MM.1S (cell line): ENCODE data around the gene TPD52L1.

Experiments
- DNase-seq: peaks from one replicate; pipeline ENCODE4 v3.0.0-alpha.2; 2015
- H2AFZ ChIP-seq: fragments of 300-600 bp; sonication (generic); 2 replicates; pipeline ENCODE4 v1.6.0; 2016; ENCODE audit warnings: antibody characterized with exemption, low read length
- H3F3A ChIP-seq: fragments of 300-600 bp; sonication (generic); 2 replicates; pipeline ENCODE4 v1.6.1; 2016; ENCODE audit warnings: mild to moderate bottlenecking, antibody characterized with exemption, low read length, moderate library complexity, mixed read lengths; ENCODE audit not compliant: insufficient read depth
- H3K27ac ChIP-seq: fragments of 300-600 bp; sonication (generic); 2 replicates; pipeline ENCODE4 v1.5.1; 2016; ENCODE audit warnings: mild to moderate bottlenecking, low read length
- H3K27me3 ChIP-seq: fragments of 300-600 bp; sonication (generic); replicated peaks from 2 replicates; pipeline ENCODE4 v1.6.0; 2016; ENCODE audit warnings: low read length; ENCODE audit not compliant: insufficient read depth
- H3K36me3 ChIP-seq: fragments of 300-600 bp; sonication (generic); replicated peaks from 2 replicates; pipeline ENCODE4 v1.6.1; 2016; ENCODE audit warnings: mild to moderate bottlenecking, low read length, mixed read lengths; ENCODE audit not compliant: insufficient read depth
- H3K4me1 ChIP-seq: fragments of 300-600 bp; sonication (generic); 2 replicates; pipeline ENCODE4 v1.6.1; 2016; ENCODE audit warnings: low read length, mixed read lengths
- H3K4me2 ChIP-seq: fragments of 300-600 bp; sonication (generic); 2 replicates; pipeline ENCODE4 v1.6.0; 2016; ENCODE audit warnings: low read depth, low read length
- H3K4me3 ChIP-seq: fragments of 300-600 bp; sonication (generic); 2 replicates; pipeline ENCODE4 v1.5.1; 2016; ENCODE audit warnings: low read length, mixed read lengths
- H3K79me2 ChIP-seq: fragments of 300-600 bp; sonication (generic); 2 replicates; pipeline ENCODE4 v1.6.1; 2016; ENCODE audit warnings: mixed run types, low read length, mixed read lengths
- H3K9ac ChIP-seq: fragments of 300-600 bp; sonication (generic); 2 replicates; pipeline ENCODE4 v1.6.1; 2016; ENCODE audit warnings: low read length, mixed read lengths
- H3K9me2 ChIP-seq: fragments of 300-600 bp; sonication (generic); replicated peaks from 2 replicates; pipeline ENCODE4 v1.6.1; 2016; ENCODE audit warnings: mild to moderate bottlenecking, low read length, mixed read lengths; ENCODE audit not compliant: insufficient read depth
- H3K9me3 ChIP-seq: fragments of 300-600 bp; sonication (generic); replicated peaks from 2 replicates; pipeline ENCODE4 v1.6.1; 2016; ENCODE audit warnings: mild to moderate bottlenecking, low read length, mixed read lengths; ENCODE audit not compliant: insufficient read depth
- H4K20me1 ChIP-seq: fragments of 300-600 bp; sonication (generic); 2 replicates; pipeline ENCODE4 v1.6.1; 2016; ENCODE audit warnings: mild to moderate bottlenecking, low read length, moderate library complexity, mixed read lengths; ENCODE audit not compliant: insufficient read depth
- EZH2 ChIP-seq: fragments of 300-600 bp; sonication (generic); optimal IDR thresholded peaks from 2 replicates; pipeline ENCODE3; 2017; ENCODE audit warnings: low read depth, mild to moderate bottlenecking, antibody characterized with exemption, low read length, mixed read lengths
- EZH2phosphoT487 ChIP-seq: fragments of 300-600 bp; sonication (generic); IDR thresholded peaks from 2 replicates; pipeline ENCODE4 v1.6.1; 2018; ENCODE audit warnings: antibody characterized with exemption, low read length
- TF ChIP-seq, protein P1 (sequence below): fragments of 300-600 bp; sonication (generic); IDR thresholded peaks from 2 replicates; pipeline ENCODE4 v1.5.1; 2016; ENCODE audit warnings: antibody characterized with exemption, low read length, mixed read lengths

TPD52L1 gene

GRCh38 chr6:125142618-125143017 is 11.0 kb upstream of the TPD52L1 start:
- H3K9me2 ChIP-seq = no peaks in the 10 kb centered on the region
- H3K4me2 ChIP-seq = no peak overlapping the region
- no peak overlapping the region for H2AFZ ChIP-seq
- no peak for DNase-seq
- no peaks in the 10 kb centered on the region for H3K4me1 ChIP-seq
- H3K4me3 ChIP-seq = no peak overlapping the region
- H3F3A ChIP-seq = no peaks in the 10 kb centered on the region
- H3K27me3 ChIP-seq = no peaks in the 10 kb centered on the region
- no peak overlapping the region for H3K27ac ChIP-seq
- H3K9ac ChIP-seq = no peak overlapping the region
- H3K36me3 ChIP-seq = no peaks in the 10 kb centered on the region
- H4K20me1 ChIP-seq = no peaks in the 10 kb centered on the region
- H3K9me3 ChIP-seq = no peaks in the 10 kb centered on the region
- TF ChIP-seq EZH2phosphoT487 = no peak
- TF ChIP-seq, protein P1, sequence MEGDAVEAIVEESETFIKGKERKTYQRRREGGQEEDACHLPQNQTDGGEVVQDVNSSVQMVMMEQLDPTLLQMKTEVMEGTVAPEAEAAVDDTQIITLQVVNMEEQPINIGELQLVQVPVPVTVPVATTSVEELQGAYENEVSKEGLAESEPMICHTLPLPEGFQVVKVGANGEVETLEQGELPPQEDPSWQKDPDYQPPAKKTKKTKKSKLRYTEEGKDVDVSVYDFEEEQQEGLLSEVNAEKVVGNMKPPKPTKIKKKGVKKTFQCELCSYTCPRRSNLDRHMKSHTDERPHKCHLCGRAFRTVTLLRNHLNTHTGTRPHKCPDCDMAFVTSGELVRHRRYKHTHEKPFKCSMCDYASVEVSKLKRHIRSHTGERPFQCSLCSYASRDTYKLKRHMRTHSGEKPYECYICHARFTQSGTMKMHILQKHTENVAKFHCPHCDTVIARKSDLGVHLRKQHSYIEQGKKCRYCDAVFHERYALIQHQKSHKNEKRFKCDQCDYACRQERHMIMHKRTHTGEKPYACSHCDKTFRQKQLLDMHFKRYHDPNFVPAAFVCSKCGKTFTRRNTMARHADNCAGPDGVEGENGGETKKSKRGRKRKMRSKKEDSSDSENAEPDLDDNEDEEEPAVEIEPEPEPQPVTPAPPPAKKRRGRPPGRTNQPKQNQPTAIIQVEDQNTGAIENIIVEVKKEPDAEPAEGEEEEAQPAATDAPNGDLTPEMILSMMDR = no peak
- H3K79me2 ChIP-seq = no peaks in the 10 kb centered on the region

- H3K9me2 ChIP-seq = no peaks in the 10 kb centered on the region
- H3K27ac ChIP-seq = no peak overlapping the region
- H3K9ac ChIP-seq = no peak overlapping the region
- H4K20me1 ChIP-seq = no peaks in the 10 kb centered on the region
- DNase-seq = no peak
- H3K9me3 ChIP-seq = no peaks in the 10 kb centered on the region
- no peaks in the 10 kb centered on the region for H3K36me3 ChIP-seq
- no peaks in the 10 kb centered on the region for H3K27me3 ChIP-seq
- TF ChIP-seq EZH2phosphoT487 = no peak
- TF ChIP-seq EZH2 = no peak
- TF ChIP-seq, protein P1 = no peak
- no peak overlapping the region for H3K4me3 ChIP-seq
- no peak overlapping the region for H2AFZ ChIP-seq
- no peaks in the 10 kb centered on the region for H3K4me1 ChIP-seq
- no peaks in the 10 kb centered on the region for H3K79me2 ChIP-seq
- H3K4me2 ChIP-seq = no peak overlapping the region
- no peaks in the 10 kb centered on the region for H3F3A ChIP-seq
Observed at GRCh38 chr6:125144822-125145221, 8.8 kb upstream of the TPD52L1 start.

DNA sequence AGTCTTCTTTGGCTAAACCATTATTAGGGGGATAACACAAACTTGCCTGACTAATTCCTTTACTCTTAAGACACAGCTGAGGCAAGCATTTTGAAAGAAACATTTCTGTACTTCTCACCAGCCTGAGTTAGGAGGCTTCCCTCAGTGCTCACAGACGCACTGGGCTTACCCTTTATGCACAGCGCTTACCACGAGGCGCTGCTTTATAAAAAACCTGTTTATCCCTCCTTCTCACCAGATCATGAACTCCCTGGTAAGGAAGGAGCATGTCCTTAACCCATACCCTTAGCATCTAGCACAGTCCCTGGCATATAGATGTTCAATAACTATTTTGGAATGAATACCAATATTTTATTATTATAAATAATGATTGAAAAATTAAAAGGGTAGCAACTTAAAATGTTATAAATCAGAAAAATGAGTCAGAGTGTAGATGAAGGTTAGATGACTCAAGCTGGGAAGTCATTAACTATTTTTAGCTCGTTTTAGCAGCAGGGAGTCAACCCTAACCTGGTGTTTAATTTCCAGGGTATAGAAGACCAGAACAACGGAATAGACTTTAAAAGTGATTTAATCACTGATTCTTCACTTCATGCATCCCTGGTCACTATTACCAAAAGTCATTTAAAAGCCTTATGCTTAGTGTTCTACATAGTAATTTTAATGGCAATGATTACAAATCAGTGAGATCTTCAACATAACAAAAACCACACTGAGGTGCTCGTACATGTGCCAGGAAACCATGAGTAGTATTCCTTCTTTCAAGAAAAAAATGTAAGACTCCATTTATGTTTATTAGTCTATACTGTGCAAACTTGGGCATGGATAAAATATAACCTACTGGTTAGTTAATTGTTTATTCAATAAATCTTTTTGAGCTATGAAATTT is 4.1 kb upstream of the TPD52L1 start:
- Histone ChIP-seq H3K4me2 (no peak overlapping the region), H3F3A (no peaks in the 10 kb centered on the region), H3K36me3 (no peaks in the 10 kb centered on the region), H3K4me3 (no peak overlapping the region), H3K79me2 (no peaks in the 10 kb centered on the region), H3K27me3 (no peaks in the 10 kb centered on the region), H3K9me3 (no peaks in the 10 kb centered on the region), H3K9me2 (no peaks in the 10 kb centered on the region), H3K4me1 (no peaks in the 10 kb centered on the region), H3K9ac (no peak overlapping the region), H4K20me1 (no peaks in the 10 kb centered on the region), H2AFZ (no peak overlapping the region), H3K27ac (no peak overlapping the region)
- TF ChIP-seq, protein P1 = no peak
- no peak for DNase-seq
